Measurements from ENCODE around the gene SH3PXD2B.
"Not testable (repeated sequence)": the region's sequence is repeated elsewhere in the genome, so short reads cannot be mapped to it uniquely, and the experiment has no call there.

SH3PXD2B gene

DNA sequence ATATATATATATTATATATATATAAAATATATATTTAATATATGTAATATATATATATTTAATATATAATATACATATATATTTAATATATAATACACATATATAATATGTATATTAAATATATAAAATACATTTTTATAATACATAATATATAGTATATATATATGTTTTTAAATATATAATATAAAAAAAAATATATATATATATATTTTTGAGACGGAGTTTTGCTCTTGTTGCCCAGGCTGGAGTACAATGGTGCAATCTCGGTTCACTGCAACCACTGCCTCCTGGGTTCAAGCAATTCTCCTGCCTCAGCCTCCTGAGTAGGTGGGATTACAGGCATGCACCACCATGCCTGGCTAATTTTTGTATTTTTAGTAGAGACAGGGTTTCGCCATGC is 85.6 kb downstream of the SH3PXD2B start:
- not testable (repeated sequence) for DNase-seq (ENCODE audit: low read depth)

DNA sequence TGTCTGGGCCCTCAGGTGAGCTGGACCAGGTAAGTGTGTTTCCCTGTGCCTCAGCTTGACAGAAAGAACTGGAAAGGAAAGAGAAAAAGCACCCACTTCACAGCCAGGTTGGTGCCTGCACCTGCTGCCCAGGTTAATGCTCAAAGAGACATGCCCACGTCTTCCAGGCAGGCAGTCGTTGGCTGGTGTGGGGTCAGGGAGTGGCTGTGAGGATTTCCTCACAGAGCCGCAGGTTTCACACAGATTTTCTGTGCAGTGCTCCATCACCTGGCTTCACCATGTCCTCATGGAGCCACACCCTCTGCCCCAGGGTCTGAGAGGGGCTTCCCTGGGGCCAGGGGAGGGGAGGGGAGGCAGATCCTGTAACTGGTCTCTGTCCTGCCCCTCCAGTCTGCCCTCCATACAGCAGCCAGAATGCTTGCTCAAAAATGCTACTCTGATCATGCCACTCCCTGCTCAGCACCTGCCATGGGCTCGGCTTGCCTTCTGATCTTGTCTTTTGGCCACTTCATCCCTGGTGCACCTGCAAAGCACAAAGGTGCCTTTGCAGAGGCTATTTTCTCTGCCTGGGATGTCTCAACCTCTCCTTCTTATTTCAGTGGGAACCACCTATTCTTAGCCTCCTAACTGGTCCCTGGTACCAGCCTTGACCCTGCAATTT is 88.2 kb downstream of the SH3PXD2B start:
- no peak for DNase-seq (ENCODE audit: low read depth)

GRCh38 chr5:172364773-172365172 is 89.6 kb downstream of the SH3PXD2B start:
- DNase-seq (ENCODE audit: low read depth) = no peak

DNA sequence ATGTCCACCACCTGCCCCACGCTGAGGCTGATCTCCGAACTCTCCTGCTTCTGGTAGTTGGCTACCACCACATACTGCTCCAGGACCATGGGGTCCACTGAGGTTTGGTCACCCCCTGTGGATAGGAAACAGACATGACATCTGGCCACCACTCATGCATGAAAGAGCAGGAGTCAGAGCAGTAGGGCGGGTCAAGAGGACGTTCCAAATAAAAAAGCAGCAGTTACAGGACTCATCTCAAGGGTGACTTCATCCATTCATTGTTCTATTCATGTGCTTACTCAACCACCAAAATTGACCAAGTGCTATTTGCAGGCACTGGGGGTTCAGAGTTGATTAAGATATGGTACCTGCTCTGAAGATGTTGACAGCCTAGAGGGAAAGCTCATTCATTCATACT is 91.6 kb downstream of the SH3PXD2B start:
- no peak for DNase-seq (ENCODE audit: low read depth)

- no peak for DNase-seq (ENCODE audit: low read depth)
These were observed 92.6 kb downstream of the SH3PXD2B start for GRCh38 chr5:172361566-172362238.

GRCh38 chr5:172358345-172358744 is 96.0 kb downstream of the SH3PXD2B start:
- no peak for DNase-seq (ENCODE audit: low read depth)

DNA sequence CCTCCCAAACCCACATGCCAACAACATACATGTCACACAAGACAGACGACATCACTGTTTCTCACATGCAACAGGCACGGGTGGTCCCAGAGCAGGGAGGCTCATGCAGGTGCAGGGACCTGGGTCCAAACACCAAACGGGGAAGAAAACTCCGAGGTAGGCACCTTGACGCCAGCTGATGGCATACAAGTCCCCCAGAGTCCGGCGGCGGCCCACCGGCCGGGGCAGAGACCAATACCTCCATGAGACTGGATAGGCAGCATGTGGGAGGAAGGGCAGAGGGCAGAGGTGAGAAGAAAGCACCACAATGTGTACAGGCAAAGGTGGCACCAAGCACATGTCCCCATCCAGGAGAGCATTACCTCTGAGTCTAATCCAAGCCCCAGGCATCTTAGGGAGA is 97.8 kb downstream of the SH3PXD2B start:
- DNase-seq (ENCODE audit: low read depth) = no peak

DNA sequence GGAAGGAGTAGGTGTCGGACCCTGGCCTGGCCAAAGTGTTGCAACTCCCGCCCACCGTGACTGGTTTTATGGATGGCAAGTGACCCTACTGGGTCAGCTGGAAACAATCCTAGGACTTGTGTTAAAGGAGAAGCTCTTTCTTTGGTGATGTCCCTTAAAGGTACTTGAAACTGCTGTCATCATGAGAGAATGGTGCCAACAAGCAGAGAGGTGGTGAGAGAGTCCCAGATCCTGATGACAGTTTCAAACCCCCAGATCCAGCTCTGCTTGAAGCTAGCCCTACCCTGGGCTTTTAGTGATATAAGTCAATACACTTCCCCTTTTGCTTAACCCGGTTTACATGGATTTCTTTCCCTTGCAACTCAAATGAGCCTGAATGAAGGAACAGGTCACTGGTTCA is 98.3 kb downstream of the SH3PXD2B start:
- DNase-seq (ENCODE audit: low read depth) = no peak

DNA sequence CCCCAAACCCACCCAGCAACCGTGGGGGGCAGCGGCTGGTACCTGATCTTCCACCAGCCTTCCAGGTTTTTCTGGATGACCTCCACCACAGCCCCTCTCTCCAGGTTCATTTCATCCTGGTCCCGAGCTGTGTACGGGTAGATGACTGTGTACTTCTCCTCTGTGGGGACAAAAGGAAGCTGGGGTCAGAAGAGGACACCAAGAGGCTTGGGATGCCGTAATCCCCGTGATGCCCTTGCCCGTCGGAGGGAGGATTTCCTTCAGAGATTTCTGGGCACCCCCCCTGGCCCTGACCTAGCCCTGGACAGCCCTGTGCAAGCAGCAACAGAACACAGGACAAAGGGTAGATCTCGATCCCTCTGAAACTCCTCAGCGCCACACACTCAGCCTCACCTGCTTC is 100.5 kb downstream of the SH3PXD2B start:
- DNase-seq (ENCODE audit: low read depth) = no peak

GRCh38 chr5:172353271-172353812 is 101.0 kb downstream of the SH3PXD2B start:
- DNase-seq (ENCODE audit: low read depth) = no peak

DNA sequence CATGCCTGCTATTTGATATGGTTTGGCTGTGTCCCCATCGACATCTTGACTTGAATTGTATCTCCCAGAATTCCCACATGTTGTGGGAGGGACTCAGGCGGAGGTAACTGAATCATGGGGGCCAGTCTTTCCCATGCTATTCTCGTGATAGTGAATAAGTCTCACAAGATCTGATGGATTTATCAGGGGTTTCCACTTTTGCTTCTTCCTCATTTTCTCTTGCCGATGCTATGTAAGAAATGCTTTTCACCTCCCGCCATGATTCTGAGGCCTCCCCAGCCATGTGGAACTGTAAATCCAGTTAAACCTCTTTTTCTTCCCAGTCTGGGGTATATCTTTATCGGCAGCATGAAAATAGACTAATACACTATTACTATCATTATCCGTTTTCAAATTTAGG is 101.8 kb downstream of the SH3PXD2B start:
- DNase-seq (ENCODE audit: low read depth) = not testable (repeated sequence)

GRCh38 chr5:172351240-172351778 is 103.0 kb downstream of the SH3PXD2B start:
- DNase-seq (ENCODE audit: low read depth) = no peak

DNA sequence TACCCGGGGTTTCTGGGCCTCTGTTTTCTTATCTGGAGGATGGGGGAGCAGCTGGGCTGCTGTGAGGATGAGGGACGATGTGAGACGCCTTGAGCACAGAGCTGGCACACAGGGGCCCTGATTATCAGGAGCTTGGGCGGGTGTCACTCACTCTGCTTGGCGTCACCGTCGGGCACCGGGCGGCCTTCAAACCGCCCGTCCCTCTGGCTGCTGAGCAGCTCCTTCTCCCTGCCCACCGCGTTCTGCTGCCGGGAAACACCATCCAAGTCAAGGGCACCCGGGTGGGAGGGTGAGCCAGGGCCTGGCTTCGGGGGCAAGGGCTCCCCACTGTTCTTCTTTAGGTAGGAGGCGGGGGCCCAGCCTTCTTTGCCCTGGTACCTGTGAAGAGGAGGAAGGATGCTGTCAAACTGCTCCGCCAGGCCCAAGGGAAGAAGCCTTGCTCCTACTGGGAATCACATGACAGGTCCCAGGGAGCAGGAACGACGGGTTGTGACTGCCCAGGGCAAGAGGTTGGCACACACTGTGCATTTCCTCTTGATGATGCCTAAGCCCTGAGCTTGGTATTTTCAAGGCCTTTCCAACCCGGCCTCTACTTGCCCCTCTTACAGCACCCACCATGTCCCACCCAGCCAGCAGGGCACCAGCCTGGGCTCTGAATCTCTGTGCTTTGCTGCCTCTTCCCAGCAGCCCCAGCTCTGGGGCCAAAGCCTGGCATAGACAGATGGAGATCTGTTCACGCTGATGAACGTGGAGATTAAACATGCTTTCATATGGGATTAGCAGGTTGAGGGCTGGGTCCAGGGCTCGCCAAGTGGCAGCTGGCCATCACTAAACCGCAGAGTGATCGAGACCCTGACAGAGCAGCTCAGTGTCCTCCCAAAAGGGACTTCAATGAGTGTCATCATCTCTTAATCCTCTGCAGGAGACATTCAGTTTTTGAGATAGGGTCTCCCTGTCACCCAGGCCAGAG is 103.8 kb downstream of the SH3PXD2B start:
- DNase-seq (ENCODE audit: low read depth) = no peak

- not testable (repeated sequence) for DNase-seq (ENCODE audit: low read depth)
These were observed 105.6 kb downstream of the SH3PXD2B start for GRCh38 chr5:172348733-172349132.

DNA sequence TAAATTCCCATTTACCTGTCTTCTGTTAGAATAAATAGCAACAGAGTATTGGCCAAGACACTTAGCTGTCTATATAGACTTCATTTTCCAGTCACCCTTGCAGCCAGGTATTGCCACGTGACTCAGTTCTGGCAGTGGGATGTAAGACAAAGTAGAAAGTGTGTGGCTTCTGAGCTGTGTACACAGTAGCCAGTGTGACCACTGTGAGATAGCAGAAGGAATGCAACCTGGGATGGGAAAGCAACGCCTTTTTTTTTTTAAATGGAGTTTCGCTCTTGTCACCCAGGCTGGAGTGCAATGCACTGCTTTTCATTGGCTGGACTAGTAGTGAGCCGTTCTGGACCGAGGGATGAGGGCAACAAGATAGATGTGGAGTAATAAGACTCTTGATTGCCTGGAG is 106.2 kb downstream of the SH3PXD2B start:
- DNase-seq (ENCODE audit: low read depth) = no peak

- DNase-seq (ENCODE audit: low read depth) = no peak
These were observed 106.8 kb downstream of the SH3PXD2B start for GRCh38 chr5:172347496-172348052.

- DNase-seq (ENCODE audit: low read depth) = no peak
These were observed 108.4 kb downstream of the SH3PXD2B start for GRCh38 chr5:172345881-172346280.

GRCh38 chr5:172344855-172345409 is 109.4 kb downstream of the SH3PXD2B start:
- DNase-seq (ENCODE audit: low read depth) = no peak

DNA sequence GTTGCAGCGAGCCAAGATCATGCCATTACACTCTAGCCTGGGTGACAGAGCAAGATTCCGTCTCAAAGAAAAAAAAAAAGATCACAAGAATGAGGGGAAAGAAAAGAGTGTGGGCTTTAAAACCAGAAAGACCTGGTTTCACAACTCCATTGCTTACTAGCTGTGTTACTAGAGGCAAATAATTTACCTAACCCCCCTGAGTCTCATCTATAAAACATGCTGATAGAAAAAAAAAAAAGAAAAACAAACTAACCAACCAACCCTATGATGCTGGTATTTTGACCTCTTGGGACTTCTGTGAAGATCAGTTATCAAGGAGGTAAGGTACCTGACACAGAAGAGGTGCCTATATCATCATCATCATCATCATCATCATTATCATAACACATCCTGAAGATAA is 110.6 kb downstream of the SH3PXD2B start:
- DNase-seq (ENCODE audit: low read depth) = no peak

- DNase-seq (ENCODE audit: low read depth) = no peak
These were observed 111.4 kb downstream of the SH3PXD2B start for GRCh38 chr5:172342918-172343317.
